ENCODE results near the gene CCNL1. TPM values are rescaled to one million over a fixed set of nuclear protein-coding genes. Genes with fewer than 3 reads are reported as not detected.
"Not testable (repeated sequence)": the region's sequence is repeated elsewhere in the genome, so short reads cannot be mapped to it uniquely, and the experiment has no call there.

The CCNL1 gene
- total and polyA plus RNA-seq, 2 donors (not counting 3 experiments of a cell fraction or from before 2014, with no cell fraction given): 119 to 137 TPM

- H3K4me3 ChIP-seq (replicated peaks in 1 of 3; ENCODE audit: insufficient read depth in 1 of 3, low read depth in 1 of 3, low read length in 3 of 3); H4K20me1 ChIP-seq (replicated peaks; ENCODE audit: control insufficient read depth, extremely low read depth, insufficient read depth, low read length); H3K9ac ChIP-seq (replicated peaks; ENCODE audit: extremely low read depth, insufficient read depth, low read length); DNase-seq (ENCODE audit: low read depth, low spot score); H3K36me3 ChIP-seq (ENCODE audit: control insufficient read depth in 2 of 2, extremely low read depth in 1 of 2, insufficient read depth in 2 of 2, low read length in 2 of 2); dilution Hi-C loops (cut with MboI; ENCODE audit: extremely low pct_ligation_motif_present, low sequenced_read_pairs); H2AFZ ChIP-seq (ENCODE audit: low read depth, low read length); H3K27me3 ChIP-seq (ENCODE audit: control insufficient read depth in 2 of 2, insufficient read depth in 2 of 2, low read length in 2 of 2); FAIRE-seq; H3K27ac ChIP-seq (ENCODE audit: insufficient read depth, low read depth, low read length); H3K4me2 ChIP-seq (ENCODE audit: insufficient read depth, low read length); H3K9me3 ChIP-seq (replicated peaks; ENCODE audit: control insufficient read depth, insufficient read depth, low read length); H3K9me1 ChIP-seq (replicated peaks; ENCODE audit: control insufficient read depth, extremely low read depth, insufficient read depth, low read length); BruUV-seq (replicated peaks): not testable (repeated sequence)
- intact Hi-C loops (cut with micrococcal nuclease): loop anchor here (5.0 to 10.0 kb wide), 4 partner anchors 80 to 1288 kb away; partner anchors contain the start of gene GMPS
- ChIA-PET CTCF (interaction anchor here (0.8 to 2.2 kb wide), 3 partner anchors 9 to 39 kb away, joined by 5 to 22 read pairs (median 17); no protein-coding TSS in a partner anchor), POLR2A (interaction anchor here (0.7 to 5.1 kb wide), 2 partner anchors 13 to 998 kb away, joined by 3 to 105 read pairs; no protein-coding TSS in a partner anchor)
- peak in 1 of 2 donors; percentile 36 for TF ChIP-seq CTCF (IDR thresholded peaks at IDR 0.05; ENCODE audit: extremely low read depth in 1 of 2, insufficient read depth in 1 of 2, low read depth in 1 of 2, low read length in 2 of 2)
- Histone ChIP-seq H3K79me2 (ENCODE audit: control insufficient read depth, insufficient read depth, low read length) (peaks cover 22% of the 10 kb centered on the region), H3K4me1 (ENCODE audit: control insufficient read depth, extremely low read depth, insufficient read depth, low read length) (peaks cover 23% of the 10 kb centered on the region)
Observed at GRCh38 chr3:157162620-157163019, 2.7 kb upstream of the CCNL1 start.

- peak overlapping the region in 2 of 3 experiments; percentile 49 to 66 for H3K4me3 ChIP-seq (replicated peaks in 1 of 3; ENCODE audit: insufficient read depth in 1 of 3, low read depth in 1 of 3, low read length in 3 of 3)
- ChIA-PET POLR2A (interaction anchor here (0.8 to 5.1 kb wide), 6 partner anchors 11 to 371 kb away, joined by 3 to 105 read pairs (median 5); no protein-coding TSS in a partner anchor), CTCF (interaction anchor here (1.0 to 3.4 kb wide), 8 partner anchors 8 to 371 kb away, joined by 4 to 30 read pairs (median 6); no protein-coding TSS in a partner anchor)
- peaks cover 17% of the 10 kb centered on the region for H4K20me1 ChIP-seq (replicated peaks; ENCODE audit: control insufficient read depth, extremely low read depth, insufficient read depth, low read length)
- intact Hi-C loops (cut with micrococcal nuclease) (loop anchor here (1.0 to 10.0 kb wide), 9 partner anchors 14 to 1286 kb away; partner anchors contain the start of gene GMPS), dilution Hi-C loops (cut with MboI; ENCODE audit: extremely low pct_ligation_motif_present, low sequenced_read_pairs) (no loop called here)
- no TSS peak for BruUV-seq (replicated peaks)
- peak overlapping the region; percentile 60 for H3K4me2 ChIP-seq (ENCODE audit: insufficient read depth, low read length)
- H3K4me1 ChIP-seq (ENCODE audit: control insufficient read depth, extremely low read depth, insufficient read depth, low read length): peaks cover 41% of the 10 kb centered on the region
- H3K9me1 ChIP-seq (replicated peaks; ENCODE audit: control insufficient read depth, extremely low read depth, insufficient read depth, low read length): no peaks in the 10 kb centered on the region
- DNase-seq (ENCODE audit: low read depth, low spot score) (peak; percentile 93), FAIRE-seq (peak; percentile 82)
- H2AFZ ChIP-seq (ENCODE audit: low read depth, low read length): peak overlapping the region; percentile 51
- H3K27me3 ChIP-seq (ENCODE audit: control insufficient read depth in 2 of 2, insufficient read depth in 2 of 2, low read length in 2 of 2): no peaks in the 10 kb centered on the region
- no peaks in the 10 kb centered on the region for H3K9me3 ChIP-seq (replicated peaks; ENCODE audit: control insufficient read depth, insufficient read depth, low read length)
- peaks cover 2 to 26% of the 10 kb centered on the region in 2 experiments for H3K36me3 ChIP-seq (ENCODE audit: control insufficient read depth in 2 of 2, extremely low read depth in 1 of 2, insufficient read depth in 2 of 2, low read length in 2 of 2)
- peak overlapping the region; percentile 94 for H3K27ac ChIP-seq (ENCODE audit: insufficient read depth, low read depth, low read length)
- peaks cover 40% of the 10 kb centered on the region for H3K79me2 ChIP-seq (ENCODE audit: control insufficient read depth, insufficient read depth, low read length)
- peak overlapping the region; percentile 94 for H3K9ac ChIP-seq (replicated peaks; ENCODE audit: extremely low read depth, insufficient read depth, low read length)
- TF ChIP-seq EZH2 (IDR thresholded peaks at IDR 0.05; ENCODE audit: borderline replicate concordance, low read depth, low read length, severe bottlenecking) (no peak), POLR2AphosphoS5 (IDR thresholded peaks at IDR 0.05; ENCODE audit: insufficient read depth, low read depth, low read length) (no peak), POLR2A (IDR thresholded peaks at IDR 0.05; ENCODE audit: low read depth, low read length) (peak; percentile 56), JUN (IDR thresholded peaks at IDR 0.05; ENCODE audit: borderline replicate concordance, insufficient read depth, insufficient read length, low read depth) (peak; percentile 57), MAX (IDR thresholded peaks at IDR 0.05; ENCODE audit: insufficient read depth, insufficient read length) (peak; percentile 33), CTCF (IDR thresholded peaks at IDR 0.05; ENCODE audit: extremely low read depth in 1 of 2, insufficient read depth in 1 of 2, low read depth in 1 of 2, low read length in 2 of 2) (no peak), GATA2 (IDR thresholded peaks at IDR 0.05; ENCODE audit: insufficient read depth, insufficient read length, low read depth, low read length) (peak; percentile 86)
Observed at GRCh38 chr3:157160658-157161424, 894 bp upstream of the CCNL1 start.

Data from endothelial cell of umbilical vein (primary cell).